ENCODE data around the gene NUP214. TPM values are rescaled to one million over a fixed set of nuclear protein-coding genes. Genes with fewer than 3 reads are reported as not detected.
"Not testable (repeated sequence)": the region's sequence is repeated elsewhere in the genome, so short reads cannot be mapped to it uniquely, and the experiment has no call there.

Gene NUP214
- total RNA-seq, 1 experiment from 2014 or later = 5.2 TPM

DNA sequence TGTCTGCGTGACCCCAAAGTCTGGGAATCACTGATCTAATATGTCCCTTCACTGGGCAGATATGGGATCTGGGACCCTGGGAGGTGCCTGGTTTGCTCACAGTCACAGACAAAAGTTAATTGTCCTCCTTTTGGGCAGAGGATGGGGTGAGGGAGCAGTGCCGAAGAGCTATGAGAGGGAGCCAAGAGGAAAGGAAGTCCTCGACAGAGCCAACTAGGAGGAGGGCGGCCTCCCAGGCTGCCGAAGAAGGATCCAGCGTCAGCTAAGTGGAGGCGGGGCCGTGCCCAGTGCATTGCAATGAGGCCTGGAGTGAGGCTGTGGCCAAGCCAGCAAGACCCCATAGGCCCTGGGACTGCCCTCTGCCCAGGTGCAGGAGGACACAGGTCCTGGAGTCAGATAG lies 17.6 kb upstream of the NUP214 start:
- peaks cover 2% of the 10 kb centered on the region; the same call in 1 of the 2 replicates for H3K36me3 ChIP-seq
- no peak overlapping the region for H3K4me3 ChIP-seq
- H3K9me3 ChIP-seq = no peaks in the 10 kb centered on the region
- H3K27me3 ChIP-seq = no peaks in the 10 kb centered on the region
- DNase-seq = no peak

DNA sequence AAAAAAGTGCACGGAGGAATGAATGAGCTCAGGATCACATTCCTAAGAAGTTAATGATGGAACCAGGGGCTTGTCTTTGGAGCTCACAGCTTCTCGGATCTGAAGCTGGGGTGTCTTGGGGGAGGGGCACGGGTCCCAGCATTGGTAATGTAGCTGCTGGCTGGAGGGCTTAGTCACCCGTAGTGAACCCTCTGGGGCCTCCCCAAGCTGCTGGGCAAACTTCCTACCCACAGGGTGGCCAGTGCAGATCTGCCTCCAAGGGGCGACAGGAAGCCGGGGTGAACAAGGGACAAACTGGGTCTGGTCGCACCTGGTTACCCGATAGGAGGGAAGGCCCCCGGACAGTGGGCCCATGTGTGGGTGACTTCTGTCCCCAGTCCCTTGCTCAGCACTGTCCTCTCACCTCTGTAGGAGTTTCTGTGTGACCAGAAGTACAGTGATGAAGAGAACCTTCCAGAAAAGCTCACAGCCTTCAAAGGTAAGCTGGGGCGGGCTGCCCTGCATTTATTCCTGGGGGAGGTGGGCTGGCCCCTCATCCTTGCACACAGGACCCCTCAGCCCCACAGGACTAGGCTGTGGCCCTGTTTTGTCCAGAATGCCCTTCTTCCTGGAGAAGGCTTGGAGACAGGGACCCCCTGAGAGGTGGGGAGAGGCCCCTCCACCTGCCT lies 14.1 kb upstream of the NUP214 start:
- H3K9me3 ChIP-seq = no peaks in the 10 kb centered on the region
- DNase-seq = no peak
- H3K4me3 ChIP-seq = no peak overlapping the region
- H3K36me3 ChIP-seq = peaks cover 2% of the 10 kb centered on the region; the same call in 1 of the 2 replicates
- no peaks in the 10 kb centered on the region for H3K27me3 ChIP-seq

DNA sequence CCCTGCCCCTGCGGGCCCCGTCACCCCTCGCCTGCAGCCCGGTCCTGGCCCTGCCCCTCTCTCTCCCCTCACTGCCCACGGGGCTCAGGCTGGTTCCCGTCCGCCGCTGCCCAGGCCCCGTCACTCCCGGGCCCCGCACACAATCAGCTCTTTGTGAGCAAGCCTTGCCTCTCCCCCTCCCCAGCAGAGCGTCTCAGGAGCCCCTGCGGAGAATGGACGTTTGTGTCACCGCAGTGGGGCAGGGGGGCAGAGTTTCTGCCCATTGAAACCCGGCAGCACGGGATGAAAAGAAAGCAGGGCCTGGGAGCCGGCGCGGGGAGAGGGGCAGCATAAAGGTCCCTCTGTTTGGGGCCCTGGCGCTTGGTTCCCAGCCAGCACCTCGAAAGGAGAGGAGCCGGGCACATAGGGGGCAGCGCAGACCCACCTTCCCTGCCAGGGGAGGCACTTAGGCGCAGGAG lies 13.5 kb upstream of the NUP214 start:
- peaks cover 2% of the 10 kb centered on the region; the same call in 1 of the 2 replicates for H3K36me3 ChIP-seq
- H3K27me3 ChIP-seq = no peaks in the 10 kb centered on the region
- H3K9me3 ChIP-seq = no peaks in the 10 kb centered on the region
- no peak for DNase-seq
- no peak overlapping the region for H3K4me3 ChIP-seq

DNA sequence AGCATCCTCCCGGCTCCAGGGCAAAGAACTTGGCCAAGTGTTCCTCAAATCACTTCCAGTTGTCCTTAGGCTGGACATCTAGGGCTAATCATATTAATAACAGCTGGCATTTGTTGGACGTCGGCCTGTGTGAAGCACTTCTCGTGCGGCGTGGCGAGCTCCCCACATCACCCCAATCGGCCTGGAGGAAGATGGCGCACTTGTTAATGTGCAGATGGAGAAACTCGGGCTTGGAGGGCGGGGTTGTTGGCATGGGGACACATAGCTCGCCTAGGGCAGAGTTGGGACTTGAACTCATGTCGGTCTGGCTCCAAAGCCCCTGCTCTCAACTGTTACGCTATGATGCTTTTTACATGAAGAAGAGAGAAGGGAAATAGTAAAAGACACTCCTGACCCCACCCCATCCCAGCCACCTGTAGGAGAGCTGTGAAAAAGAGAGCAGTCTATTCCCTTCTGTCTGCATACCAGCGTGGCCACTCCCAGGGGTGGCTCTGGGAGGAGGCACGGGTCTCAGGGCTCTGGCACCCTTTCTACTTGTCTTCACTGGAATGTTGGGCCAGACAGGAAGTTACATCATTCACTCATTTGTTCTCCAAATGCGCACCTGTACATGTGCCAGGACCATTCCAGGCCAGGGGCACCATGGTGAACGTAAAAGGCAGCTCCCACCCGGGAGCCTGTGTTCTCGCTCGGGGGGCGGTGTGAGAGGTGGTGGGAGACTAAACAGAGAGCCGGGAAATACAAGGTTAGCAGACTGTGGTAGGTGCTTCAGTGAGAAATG lies 12.8 kb upstream of the NUP214 start:
- Histone ChIP-seq H3K4me3 (no peak overlapping the region), H3K9me3 (no peaks in the 10 kb centered on the region), H3K27me3 (no peaks in the 10 kb centered on the region), H3K36me3 (peaks cover 5% of the 10 kb centered on the region; the same call in 1 of the 2 replicates)
- DNase-seq = peak; percentile 33

DNA sequence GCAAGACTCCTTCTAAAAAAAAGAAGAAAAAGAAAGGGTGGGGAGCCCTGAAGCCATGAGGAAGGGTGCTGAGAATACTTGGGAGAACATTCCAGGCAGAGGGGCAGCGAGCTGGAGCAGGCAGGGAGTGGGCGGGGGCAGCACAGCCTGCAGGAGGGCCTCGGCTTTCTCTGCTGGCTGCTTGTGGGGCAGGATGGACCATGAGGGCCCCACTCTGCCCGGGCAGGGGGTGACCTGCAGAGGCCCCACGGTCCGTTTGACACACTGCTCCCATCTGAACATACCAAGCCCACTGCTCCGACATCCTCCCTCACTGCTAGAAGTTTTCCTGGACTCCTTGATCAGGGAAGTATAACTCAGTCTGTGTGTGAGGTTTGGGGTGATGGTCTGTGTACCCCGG lies 11.7 kb upstream of the NUP214 start:
- no peak overlapping the region for H3K4me3 ChIP-seq

DNA sequence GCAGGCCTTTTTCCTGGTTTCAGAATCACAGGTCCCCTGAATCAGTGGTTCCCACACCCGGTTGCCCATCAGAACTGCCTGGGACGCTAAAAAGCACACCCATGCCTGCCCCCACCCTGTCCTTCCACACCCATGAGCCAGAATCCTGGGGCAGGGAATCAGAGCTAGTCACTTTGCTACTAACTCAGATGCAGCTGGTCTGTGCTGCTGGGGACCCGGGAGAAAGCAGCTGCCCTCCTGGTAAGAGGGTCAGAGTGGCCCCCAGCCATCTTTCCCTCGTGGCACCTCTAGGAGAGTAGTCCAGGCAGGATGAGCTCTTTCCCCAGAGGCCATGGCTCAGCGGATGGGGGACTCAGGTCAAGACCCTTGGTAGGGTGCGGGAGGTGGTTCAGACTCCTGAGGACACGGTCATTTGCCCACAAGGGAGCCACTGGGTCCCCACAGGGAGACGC lies 11.3 kb upstream of the NUP214 start:
- Histone ChIP-seq H3K9me3 (no peaks in the 10 kb centered on the region), H3K4me3 (no peak overlapping the region), H3K36me3 (peaks cover 10% of the 10 kb centered on the region; the same call in 1 of the 2 replicates), H3K27me3 (no peaks in the 10 kb centered on the region)
- DNase-seq = no peak

More for the DNA sequence above, 11.7 kb upstream of the NUP214 start:
- no peaks in the 10 kb centered on the region for H3K27me3 ChIP-seq
- DNase-seq = no peak
- no peaks in the 10 kb centered on the region for H3K9me3 ChIP-seq
- H3K36me3 ChIP-seq = peaks cover 10% of the 10 kb centered on the region; the same call in 1 of the 2 replicates

DNA sequence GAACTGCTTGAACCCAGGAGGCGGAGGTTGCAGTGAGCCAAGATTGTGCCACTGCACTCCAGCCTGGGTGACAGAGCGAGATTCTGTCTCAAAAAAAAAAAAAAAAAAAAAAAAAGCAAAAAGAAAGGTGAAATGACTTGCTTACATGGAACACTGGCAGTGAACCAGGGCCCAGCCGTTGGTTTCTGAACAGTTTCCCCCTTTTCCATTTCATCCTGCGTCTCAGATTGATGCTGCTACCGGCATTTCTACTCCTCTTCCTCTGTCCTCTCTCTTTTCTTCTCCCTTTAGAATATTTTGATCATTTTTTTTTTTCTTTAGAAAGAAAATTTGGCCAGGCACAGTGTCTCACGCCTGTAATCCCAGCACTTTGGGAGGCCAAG lies 10.0 kb upstream of the NUP214 start:
- not testable (repeated sequence) for H3K4me3 ChIP-seq, H3K27me3 ChIP-seq, H3K9me3 ChIP-seq, DNase-seq, H3K36me3 ChIP-seq

DNA sequence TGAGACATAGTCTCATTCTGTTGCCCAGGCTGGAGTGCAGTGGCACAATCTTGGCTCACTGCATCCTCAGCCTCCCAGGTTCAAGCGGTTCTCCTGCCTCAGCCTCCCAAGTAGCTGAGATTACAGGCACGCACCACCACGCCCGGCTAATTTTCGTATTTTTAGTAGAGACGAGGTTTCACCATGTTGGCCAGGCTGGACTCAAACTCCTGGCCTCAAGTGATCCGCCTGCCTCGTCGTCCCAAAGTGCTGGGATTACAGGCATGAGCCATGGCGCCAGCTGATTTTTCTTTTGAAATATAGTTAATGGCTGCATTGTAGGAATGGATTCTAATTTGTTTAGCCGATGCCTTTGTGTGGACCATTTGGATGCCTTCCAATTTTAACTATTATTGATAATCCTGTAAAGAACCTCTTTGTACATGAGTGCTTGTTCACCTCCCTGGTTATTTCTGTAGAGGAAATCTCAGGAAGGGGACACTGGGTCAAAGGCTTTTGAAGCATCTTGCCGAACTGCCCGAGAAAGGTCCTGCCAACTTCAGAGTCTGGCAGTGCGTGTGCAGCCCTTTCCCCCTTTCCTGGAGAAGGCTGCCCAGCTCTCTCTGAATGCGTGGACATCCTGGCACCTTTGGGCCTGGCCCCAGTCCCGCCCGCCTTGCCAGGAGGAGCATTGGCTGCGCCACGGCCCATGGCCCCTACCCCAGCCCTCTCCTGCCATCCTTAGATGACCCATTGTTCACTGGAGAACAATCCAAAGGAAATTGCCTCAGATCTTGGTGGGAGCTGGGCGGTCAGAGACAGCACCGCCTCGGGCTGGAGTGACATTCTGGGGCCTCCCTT lies 8.9 kb upstream of the NUP214 start:
- Histone ChIP-seq H3K36me3 (peaks cover 8% of the 10 kb centered on the region; the same call in 1 of the 2 replicates), H3K9me3 (no peaks in the 10 kb centered on the region), H3K27me3 (no peaks in the 10 kb centered on the region), H3K4me3 (no peak overlapping the region)
- DNase-seq = peak; percentile 86

DNA sequence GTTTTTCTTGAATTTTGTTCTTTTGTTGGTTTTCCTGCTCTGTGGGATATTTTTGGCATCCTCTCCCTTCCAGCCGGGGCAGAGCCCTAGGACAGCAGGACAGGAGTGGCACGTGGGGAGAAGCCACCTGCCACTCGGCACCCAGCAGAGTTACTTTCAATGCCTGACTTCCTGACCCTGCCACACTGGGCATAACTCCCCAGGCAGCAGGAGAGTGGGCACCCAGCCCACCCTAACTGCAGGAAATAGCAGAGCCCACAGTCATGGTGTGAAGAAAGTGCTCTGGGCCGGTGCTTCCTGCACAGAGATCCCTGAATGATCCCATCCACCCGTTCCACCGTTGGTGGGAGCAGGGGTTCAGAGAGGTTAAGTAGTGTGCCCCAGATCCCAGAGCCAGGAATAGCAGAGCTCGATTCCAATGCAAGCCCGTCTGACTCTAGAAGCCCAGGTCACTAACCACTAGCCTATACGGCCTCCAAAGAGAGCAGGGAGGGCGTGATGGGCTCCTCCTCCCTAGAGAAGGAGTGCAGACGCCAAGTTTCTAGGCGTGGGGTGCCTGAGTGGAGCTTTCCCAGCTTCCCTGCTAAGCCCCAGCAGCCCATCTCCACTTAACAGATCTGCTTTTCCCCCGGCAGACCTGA lies 8.1 kb upstream of the NUP214 start:
- Histone ChIP-seq H3K4me3 (no peak overlapping the region), H3K9me3 (no peaks in the 10 kb centered on the region), H3K27me3 (no peaks in the 10 kb centered on the region), H3K36me3 (peaks cover 14% of the 10 kb centered on the region; the same call in 1 of the 2 replicates)
- peak; percentile 91 for DNase-seq

DNA sequence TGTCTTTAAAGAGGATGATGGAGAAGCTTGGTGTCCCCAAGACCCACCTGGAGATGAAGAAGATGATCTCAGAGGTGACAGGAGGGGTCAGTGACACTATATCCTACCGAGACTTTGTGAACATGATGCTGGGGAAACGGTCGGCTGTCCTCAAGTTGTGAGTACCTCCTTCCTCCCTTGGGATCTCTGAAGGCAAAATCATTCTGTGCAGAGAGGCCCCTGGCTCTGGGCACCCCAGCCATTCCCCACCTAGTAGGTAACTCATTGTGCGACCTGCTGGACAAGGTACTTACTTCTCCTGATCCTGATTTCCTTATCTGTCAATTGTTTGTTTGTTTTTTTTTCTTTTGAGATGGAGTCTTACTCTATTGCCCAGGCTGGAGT lies 7.6 kb upstream of the NUP214 start:
- H3K27me3 ChIP-seq = no peaks in the 10 kb centered on the region
- peaks cover 17% of the 10 kb centered on the region; the same call in 1 of the 2 replicates for H3K36me3 ChIP-seq
- H3K4me3 ChIP-seq = no peak overlapping the region
- no peaks in the 10 kb centered on the region for H3K9me3 ChIP-seq
- DNase-seq = no peak

DNA sequence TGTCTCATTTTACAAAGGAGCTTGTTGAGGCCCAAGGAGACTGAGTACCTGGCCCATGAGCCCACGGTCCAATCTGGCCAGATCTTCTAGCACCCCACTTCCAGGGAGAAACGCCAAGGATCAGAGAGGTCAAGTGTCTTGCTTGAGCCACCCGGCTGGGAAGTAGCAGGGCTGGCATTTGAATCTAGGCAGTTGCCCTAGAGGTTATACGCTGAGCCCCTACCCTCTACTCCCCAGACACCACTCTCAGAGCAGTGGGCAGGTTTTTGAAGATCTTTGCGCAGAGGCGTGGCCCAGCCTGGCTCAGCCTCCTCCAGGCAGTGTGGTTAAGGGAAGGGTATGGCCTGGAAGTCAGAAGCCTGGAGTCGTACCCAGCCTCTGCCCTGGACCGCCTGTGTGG lies 5.8 kb upstream of the NUP214 start:
- H3K4me3 ChIP-seq = no peak overlapping the region
- H3K9me3 ChIP-seq = no peaks in the 10 kb centered on the region
- no peaks in the 10 kb centered on the region for H3K27me3 ChIP-seq
- H3K36me3 ChIP-seq = peaks cover 17% of the 10 kb centered on the region; the same call in 1 of the 2 replicates
- no peak for DNase-seq

DNA sequence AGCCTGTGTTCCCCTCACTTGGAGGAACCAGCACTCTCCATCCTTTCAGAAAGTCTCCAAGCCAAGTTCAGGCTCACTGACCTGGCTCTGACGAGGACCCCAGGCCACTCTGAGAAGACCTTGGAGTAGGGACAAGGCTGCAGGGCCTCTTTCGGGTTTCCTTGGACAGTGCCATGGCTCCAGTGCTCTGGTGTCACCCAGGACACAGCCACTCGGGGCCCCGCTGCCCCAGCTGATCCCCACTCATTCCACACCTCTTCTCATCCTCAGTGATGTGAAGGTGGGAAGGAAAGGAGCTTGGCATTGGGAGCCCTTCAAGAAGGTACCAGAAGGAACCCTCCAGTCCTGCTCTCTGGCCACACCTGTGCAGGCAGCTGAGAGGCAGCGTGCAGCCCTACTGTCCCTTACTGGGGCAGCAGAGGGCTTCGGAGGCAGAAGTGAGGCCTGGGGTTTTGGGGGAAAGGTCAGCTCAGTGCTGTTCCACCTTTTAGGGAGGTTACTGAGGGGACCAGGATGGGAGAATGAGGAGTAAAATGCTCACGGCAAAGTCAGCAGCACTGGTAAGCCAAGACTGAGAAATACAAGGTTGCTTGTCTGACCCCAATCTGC lies 4.7 kb upstream of the NUP214 start:
- no peak for DNase-seq
- Histone ChIP-seq H3K9me3 (no peaks in the 10 kb centered on the region), H3K4me3 (no peak overlapping the region), H3K36me3 (peaks cover 17% of the 10 kb centered on the region; the same call in 1 of the 2 replicates), H3K27me3 (no peaks in the 10 kb centered on the region)

DNA sequence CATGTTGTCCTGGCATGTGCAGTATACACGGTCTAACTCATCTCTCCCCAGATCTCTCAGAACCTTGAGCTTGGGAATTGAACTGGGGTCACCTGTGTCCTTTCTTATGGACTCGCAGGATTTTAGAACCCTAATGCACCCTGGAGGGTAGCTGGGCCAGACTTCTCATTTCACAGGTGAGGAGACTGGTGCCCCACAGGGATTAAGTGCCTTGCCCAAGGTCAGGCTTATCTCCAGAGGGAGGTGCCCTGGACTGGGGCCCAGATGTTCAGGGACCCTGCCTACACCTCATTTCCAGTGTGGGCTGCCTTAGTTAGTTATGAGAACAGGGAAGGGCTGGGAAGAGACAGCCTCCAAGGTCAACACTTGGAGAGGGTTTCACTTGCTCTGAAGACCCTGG lies 4.0 kb upstream of the NUP214 start:
- Histone ChIP-seq H3K4me3 (no peak overlapping the region), H3K9me3 (no peaks in the 10 kb centered on the region)

DNA sequence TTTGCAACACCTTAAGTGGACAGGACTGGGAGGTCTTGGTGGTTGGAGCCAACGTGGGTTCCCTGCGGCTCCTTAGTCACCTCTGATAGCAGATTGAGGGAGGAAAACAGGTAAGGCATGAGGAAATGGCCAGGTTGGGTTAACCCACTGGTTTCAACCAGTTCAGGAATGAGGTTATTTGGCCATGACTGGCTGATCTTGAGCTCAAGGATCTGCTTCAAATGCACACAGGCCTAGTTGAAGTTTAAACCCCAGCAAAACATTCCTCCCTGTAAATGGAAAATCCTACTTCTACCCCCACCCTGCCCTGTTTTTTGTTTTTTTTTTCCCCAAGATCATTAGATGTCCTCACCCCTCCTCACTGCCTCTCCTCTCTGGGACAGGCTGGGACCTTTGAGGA lies 3.2 kb upstream of the NUP214 start:
- Histone ChIP-seq H3K4me3 (no peak overlapping the region), H3K27me3 (no peaks in the 10 kb centered on the region), H3K36me3 (peaks cover 22% of the 10 kb centered on the region), H3K9me3 (no peaks in the 10 kb centered on the region)
- DNase-seq = no peak

More for the DNA sequence above, 4.0 kb upstream of the NUP214 start:
- Histone ChIP-seq H3K27me3 (no peaks in the 10 kb centered on the region), H3K36me3 (peaks cover 17% of the 10 kb centered on the region; the same call in 1 of the 2 replicates)
- DNase-seq = no peak

DNA sequence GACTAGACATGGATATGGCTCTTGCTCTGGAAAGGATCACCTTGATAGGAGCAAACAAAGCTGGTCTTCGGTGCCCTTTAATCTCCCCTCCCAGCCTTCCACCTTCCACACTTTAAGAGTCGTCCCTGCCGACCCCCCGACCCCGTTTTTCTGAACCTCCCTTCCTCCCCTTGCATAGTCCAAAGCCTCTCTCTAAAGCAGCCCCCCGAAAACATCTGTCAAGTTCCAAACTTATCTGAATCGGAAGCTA lies 423 bp upstream of the NUP214 start:
- Histone ChIP-seq H3K4me3 (peak overlapping the region; percentile 81), H3K36me3 (peaks cover 41% of the 10 kb centered on the region), H3K9me3 (no peaks in the 10 kb centered on the region), H3K27me3 (no peaks in the 10 kb centered on the region)
- no peak for DNase-seq

DNA sequence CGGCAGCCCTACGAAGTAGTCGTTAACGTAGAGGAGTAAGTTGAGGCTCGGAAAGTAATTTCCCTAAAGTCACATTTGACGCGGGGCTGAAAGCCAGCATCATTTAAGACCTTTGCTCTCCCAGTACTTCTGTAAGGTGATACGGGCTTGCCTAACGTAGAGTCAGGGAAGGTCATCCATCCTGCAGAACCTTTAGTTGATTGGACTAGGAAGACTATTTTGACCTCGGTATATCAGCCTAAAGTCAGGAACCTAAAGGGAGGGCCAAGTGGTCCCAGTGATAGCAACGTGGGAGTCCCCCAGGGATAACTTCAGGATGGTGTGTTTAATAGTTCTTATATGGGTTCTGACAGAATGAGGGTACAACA lies 657 bp downstream of the NUP214 start:
- Histone ChIP-seq H3K4me3 (peak overlapping the region; percentile 81), H3K36me3 (peaks cover 48% of the 10 kb centered on the region), H3K9me3 (no peaks in the 10 kb centered on the region), H3K27me3 (no peaks in the 10 kb centered on the region)
- no peak for DNase-seq
